ENCODE measurements around the gene OR4C12.
A peak's percentile ranks its signal among the peaks of the same experiment; 100 is the strongest.
"Not testable (repeated sequence)": the region's sequence is repeated elsewhere in the genome, so short reads cannot be mapped to it uniquely, and the experiment has no call there.

The OR4C12 gene

DNA sequence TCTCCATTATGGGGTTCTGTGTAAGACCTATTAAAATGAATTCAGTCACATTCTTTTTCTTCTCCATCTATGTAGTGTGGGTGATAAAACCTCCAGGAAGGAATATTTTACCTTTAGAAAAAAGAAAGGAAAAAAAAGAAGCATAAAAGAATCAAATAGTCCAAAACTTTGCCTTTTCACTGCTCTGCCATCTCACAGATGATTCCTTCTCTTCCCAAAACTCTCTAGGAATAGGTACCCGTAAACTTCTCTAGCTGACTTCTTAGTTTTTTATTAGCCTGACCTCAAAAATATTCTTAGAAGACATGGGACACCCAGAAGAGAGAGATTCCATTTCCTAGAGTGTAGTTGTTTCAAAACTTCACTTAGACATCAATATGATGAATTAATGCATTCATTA, at the start of gene OR4C12:
OR4C12 (minus strand) TSS at position 101 of the 400 bp plus-strand sequence; CDS start at position 67, 34 bp downstream.
- H3K27ac ChIP-seq (ENCODE audit: low read length); H3K9me2 ChIP-seq (replicated peaks; ENCODE audit: insufficient read depth, low read length); H3K9me3 ChIP-seq (replicated peaks; ENCODE audit: insufficient read depth, low read length); H3K36me3 ChIP-seq (replicated peaks; ENCODE audit: insufficient read depth, low read length); H3K4me1 ChIP-seq (ENCODE audit: low read length); H3F3A ChIP-seq (ENCODE audit: insufficient read depth, low read length); H4K20me1 ChIP-seq (ENCODE audit: insufficient read depth, low read length); H3K4me3 ChIP-seq (ENCODE audit: low read length); H3K9ac ChIP-seq (ENCODE audit: low read length); DNase-seq; H3K4me2 ChIP-seq (ENCODE audit: low read depth, low read length); H3K79me2 ChIP-seq (ENCODE audit: low read length); H3K27me3 ChIP-seq (replicated peaks; ENCODE audit: insufficient read depth, low read length); H2AFZ ChIP-seq (ENCODE audit: low read length): not testable (repeated sequence)

DNA sequence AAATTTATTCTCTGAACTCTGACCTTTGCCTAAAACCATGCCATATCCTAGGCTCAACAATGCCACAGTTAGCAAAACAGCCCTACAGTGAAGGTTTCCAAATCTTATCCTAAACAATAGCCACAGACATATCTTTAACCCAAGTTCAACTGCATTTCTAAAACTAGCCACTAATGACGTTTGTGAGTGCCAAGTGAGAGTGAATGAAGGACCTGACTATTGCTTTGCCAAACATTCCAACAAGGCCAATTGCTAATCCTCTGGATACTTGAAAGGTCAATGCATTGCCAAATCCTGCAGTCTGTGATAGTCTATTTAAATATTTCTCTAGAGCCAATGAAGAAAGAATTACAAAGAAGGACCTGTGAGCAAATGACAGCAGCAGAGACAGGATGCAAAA, 47.9 kb upstream of the OR4C12 start:
- Histone ChIP-seq H3K9me3 (replicated peaks; ENCODE audit: insufficient read depth, low read length) (no peaks in the 10 kb centered on the region), H3K27me3 (replicated peaks; ENCODE audit: insufficient read depth, low read length) (no peaks in the 10 kb centered on the region), H3K4me1 (ENCODE audit: low read length) (no peaks in the 10 kb centered on the region), H3K36me3 (replicated peaks; ENCODE audit: insufficient read depth, low read length) (no peaks in the 10 kb centered on the region), H3F3A (ENCODE audit: insufficient read depth, low read length) (no peaks in the 10 kb centered on the region), H3K4me2 (ENCODE audit: low read depth, low read length) (no peak overlapping the region), H3K4me3 (ENCODE audit: low read length) (no peak overlapping the region), H2AFZ (ENCODE audit: low read length) (no peak overlapping the region), H3K9ac (ENCODE audit: low read length) (no peak overlapping the region), H3K27ac (ENCODE audit: low read length) (no peak overlapping the region), H4K20me1 (ENCODE audit: insufficient read depth, low read length) (no peaks in the 10 kb centered on the region), H3K9me2 (replicated peaks; ENCODE audit: insufficient read depth, low read length) (no peaks in the 10 kb centered on the region), H3K79me2 (ENCODE audit: low read length) (no peaks in the 10 kb centered on the region)
- DNase-seq, result no peak
- TF ChIP-seq EZH2 (optimal IDR thresholded peaks at IDR 0.05; ENCODE audit: low read depth, low read length), result no peak
- no peak for TF ChIP-seq EZH2phosphoT487 (IDR thresholded peaks at IDR 0.05; ENCODE audit: low read length)
- TF ChIP-seq, protein P1, sequence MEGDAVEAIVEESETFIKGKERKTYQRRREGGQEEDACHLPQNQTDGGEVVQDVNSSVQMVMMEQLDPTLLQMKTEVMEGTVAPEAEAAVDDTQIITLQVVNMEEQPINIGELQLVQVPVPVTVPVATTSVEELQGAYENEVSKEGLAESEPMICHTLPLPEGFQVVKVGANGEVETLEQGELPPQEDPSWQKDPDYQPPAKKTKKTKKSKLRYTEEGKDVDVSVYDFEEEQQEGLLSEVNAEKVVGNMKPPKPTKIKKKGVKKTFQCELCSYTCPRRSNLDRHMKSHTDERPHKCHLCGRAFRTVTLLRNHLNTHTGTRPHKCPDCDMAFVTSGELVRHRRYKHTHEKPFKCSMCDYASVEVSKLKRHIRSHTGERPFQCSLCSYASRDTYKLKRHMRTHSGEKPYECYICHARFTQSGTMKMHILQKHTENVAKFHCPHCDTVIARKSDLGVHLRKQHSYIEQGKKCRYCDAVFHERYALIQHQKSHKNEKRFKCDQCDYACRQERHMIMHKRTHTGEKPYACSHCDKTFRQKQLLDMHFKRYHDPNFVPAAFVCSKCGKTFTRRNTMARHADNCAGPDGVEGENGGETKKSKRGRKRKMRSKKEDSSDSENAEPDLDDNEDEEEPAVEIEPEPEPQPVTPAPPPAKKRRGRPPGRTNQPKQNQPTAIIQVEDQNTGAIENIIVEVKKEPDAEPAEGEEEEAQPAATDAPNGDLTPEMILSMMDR (IDR thresholded peaks at IDR 0.05; ENCODE audit: low read length), result no peak

DNA sequence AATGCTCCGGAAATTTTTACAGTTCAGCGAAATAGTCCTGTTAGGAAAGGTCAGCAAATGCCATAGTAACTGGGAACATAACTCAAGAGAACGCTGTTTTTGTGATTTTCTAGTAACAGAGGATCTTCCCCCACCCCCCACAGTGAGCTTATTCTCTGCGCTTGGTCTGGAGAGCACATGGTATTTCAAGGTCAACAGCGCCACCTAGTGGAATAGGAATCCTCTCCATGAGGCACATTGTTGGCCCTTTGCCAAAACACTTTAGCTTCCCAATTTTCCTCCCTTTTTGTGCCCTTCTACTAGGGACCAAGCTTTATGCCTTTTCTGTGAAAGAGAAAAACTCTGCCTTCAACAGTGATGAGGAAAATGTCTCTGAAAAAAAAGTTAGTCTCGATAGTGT, 13.2 kb upstream of the OR4C12 start:
- no peaks in the 10 kb centered on the region for H3K36me3 ChIP-seq (replicated peaks; ENCODE audit: insufficient read depth, low read length)
- H3K4me2 ChIP-seq (ENCODE audit: low read depth, low read length), result no peak overlapping the region
- no peaks in the 10 kb centered on the region for H3K4me1 ChIP-seq (ENCODE audit: low read length)
- H3K9ac ChIP-seq (ENCODE audit: low read length), result no peak overlapping the region
- no peaks in the 10 kb centered on the region for H3K79me2 ChIP-seq (ENCODE audit: low read length)
- no peak for TF ChIP-seq EZH2phosphoT487 (IDR thresholded peaks at IDR 0.05; ENCODE audit: low read length)
- TF ChIP-seq EZH2 (optimal IDR thresholded peaks at IDR 0.05; ENCODE audit: low read depth, low read length), result no peak
- TF ChIP-seq, protein P1 (IDR thresholded peaks at IDR 0.05; ENCODE audit: low read length), result peak; percentile 61
- H3K27ac ChIP-seq (ENCODE audit: low read length), result no peak overlapping the region
- no peak overlapping the region for H3K4me3 ChIP-seq (ENCODE audit: low read length)
- no peaks in the 10 kb centered on the region for H3F3A ChIP-seq (ENCODE audit: insufficient read depth, low read length)
- no peaks in the 10 kb centered on the region for H3K27me3 ChIP-seq (replicated peaks; ENCODE audit: insufficient read depth, low read length)
- H2AFZ ChIP-seq (ENCODE audit: low read length), result no peak overlapping the region
- no peaks in the 10 kb centered on the region for H4K20me1 ChIP-seq (ENCODE audit: insufficient read depth, low read length)
- DNase-seq, result peak; percentile 69
- H3K9me2 ChIP-seq (replicated peaks; ENCODE audit: insufficient read depth, low read length), result no peaks in the 10 kb centered on the region
- H3K9me3 ChIP-seq (replicated peaks; ENCODE audit: insufficient read depth, low read length), result no peaks in the 10 kb centered on the region

DNA sequence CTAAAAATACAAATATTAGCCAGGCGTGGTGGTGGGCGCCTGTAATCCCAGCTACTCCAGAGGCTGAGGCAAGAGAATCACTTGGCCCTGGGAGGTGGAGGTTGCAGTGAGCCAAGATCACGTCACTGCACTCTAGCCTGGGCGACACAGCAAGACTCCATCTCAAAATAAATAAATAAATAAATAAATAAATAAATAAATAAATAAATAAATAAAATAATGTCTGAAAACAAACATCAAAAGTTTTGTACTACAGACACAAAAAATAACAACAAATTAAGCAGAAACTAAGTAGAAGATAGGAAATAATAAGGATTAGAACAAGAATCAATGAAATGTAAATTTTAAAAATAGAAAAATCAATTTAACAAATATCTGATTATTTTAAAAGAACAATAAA, 8.9 kb downstream of the OR4C12 start:
- H3K9ac ChIP-seq (ENCODE audit: low read length); H3K36me3 ChIP-seq (replicated peaks; ENCODE audit: insufficient read depth, low read length); DNase-seq; H3K27ac ChIP-seq (ENCODE audit: low read length); H3K4me3 ChIP-seq (ENCODE audit: low read length); H3F3A ChIP-seq (ENCODE audit: insufficient read depth, low read length); H2AFZ ChIP-seq (ENCODE audit: low read length); H3K4me1 ChIP-seq (ENCODE audit: low read length); H3K9me3 ChIP-seq (replicated peaks; ENCODE audit: insufficient read depth, low read length); H3K4me2 ChIP-seq (ENCODE audit: low read depth, low read length); H3K27me3 ChIP-seq (replicated peaks; ENCODE audit: insufficient read depth, low read length); H3K79me2 ChIP-seq (ENCODE audit: low read length); H3K9me2 ChIP-seq (replicated peaks; ENCODE audit: insufficient read depth, low read length); H4K20me1 ChIP-seq (ENCODE audit: insufficient read depth, low read length): not testable (repeated sequence)

Measured in MM.1S (cell line).